ENCODE results near the gene RBM33.

Gene RBM33

GRCh38 chr7:155624412-155624811 is 20.0 kb upstream of the RBM33 start:
- no peak for DNase-seq (ENCODE audit: insufficient read length, low spot score)
- no peak for FAIRE-seq

- DNase-seq (ENCODE audit: insufficient read length, low spot score) (no peak), FAIRE-seq (no peak)
Measured at GRCh38 chr7:155625557-155625956, 18.9 kb upstream of the RBM33 start.

- DNase-seq (ENCODE audit: insufficient read length, low spot score) (no peak), FAIRE-seq (no peak)
Measured at GRCh38 chr7:155629171-155629570, 15.3 kb upstream of the RBM33 start.

- DNase-seq (ENCODE audit: insufficient read length, low spot score), result no peak
- no peak for FAIRE-seq
Measured at GRCh38 chr7:155631155-155631554, 13.3 kb upstream of the RBM33 start.

DNA sequence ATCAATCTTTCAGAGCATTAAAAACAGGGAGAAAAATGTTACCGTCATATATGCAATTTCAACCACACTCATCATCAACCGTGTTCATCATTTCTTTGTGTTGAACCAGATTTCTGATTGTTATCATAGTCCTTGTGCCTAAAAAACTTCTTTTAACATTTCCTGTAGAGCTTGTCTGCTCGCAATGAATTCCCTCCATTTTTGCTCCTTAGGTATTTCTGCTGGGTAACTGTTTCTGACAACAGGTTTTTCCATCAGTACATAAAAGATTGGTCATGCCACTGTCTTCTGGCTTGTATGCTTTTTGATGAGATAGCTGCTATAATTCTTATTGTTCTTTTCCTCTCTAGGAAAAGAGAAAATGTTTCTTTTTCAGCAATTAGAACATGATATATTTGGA is 8.6 kb upstream of the RBM33 start:
- DNase-seq (ENCODE audit: insufficient read length, low spot score) (no peak), FAIRE-seq (no peak)

GRCh38 chr7:155637155-155637554 is 7.3 kb upstream of the RBM33 start:
- DNase-seq (ENCODE audit: insufficient read length, low spot score) (no peak), FAIRE-seq (no peak)

DNA sequence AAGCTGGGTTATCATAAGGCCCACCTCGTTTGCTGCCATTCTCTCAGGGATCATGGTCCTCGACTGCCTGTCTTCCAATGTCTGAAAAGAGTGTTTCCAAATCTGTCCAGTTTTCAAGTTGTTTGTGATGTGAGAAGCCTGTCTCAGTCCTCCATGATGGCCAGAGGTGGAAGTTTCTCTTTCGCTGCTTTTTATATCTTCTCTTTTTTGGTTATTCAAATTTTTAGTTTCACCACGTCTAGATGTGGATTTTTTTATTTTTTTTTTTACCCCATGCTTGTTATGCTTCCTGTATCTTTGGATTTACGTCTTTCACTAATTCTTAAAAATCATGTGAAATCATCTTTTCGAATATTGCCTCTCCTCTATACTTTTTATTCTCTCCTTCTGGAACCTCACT is 6.1 kb upstream of the RBM33 start:
- FAIRE-seq, result no peak
- DNase-seq (ENCODE audit: insufficient read length, low spot score), result no peak

GRCh38 chr7:155639958-155640520 is 4.4 kb upstream of the RBM33 start:
- FAIRE-seq, result no peak
- DNase-seq (ENCODE audit: insufficient read length, low spot score), result no peak

- FAIRE-seq, result no peak
- no peak for DNase-seq (ENCODE audit: insufficient read length, low spot score)
Measured at GRCh38 chr7:155640629-155641028, 3.8 kb upstream of the RBM33 start.

GRCh38 chr7:155643804-155644177 is 670 bp upstream of the RBM33 start:
- FAIRE-seq (peak; percentile 4), DNase-seq (ENCODE audit: insufficient read length, low spot score) (peak; percentile 38)

DNA sequence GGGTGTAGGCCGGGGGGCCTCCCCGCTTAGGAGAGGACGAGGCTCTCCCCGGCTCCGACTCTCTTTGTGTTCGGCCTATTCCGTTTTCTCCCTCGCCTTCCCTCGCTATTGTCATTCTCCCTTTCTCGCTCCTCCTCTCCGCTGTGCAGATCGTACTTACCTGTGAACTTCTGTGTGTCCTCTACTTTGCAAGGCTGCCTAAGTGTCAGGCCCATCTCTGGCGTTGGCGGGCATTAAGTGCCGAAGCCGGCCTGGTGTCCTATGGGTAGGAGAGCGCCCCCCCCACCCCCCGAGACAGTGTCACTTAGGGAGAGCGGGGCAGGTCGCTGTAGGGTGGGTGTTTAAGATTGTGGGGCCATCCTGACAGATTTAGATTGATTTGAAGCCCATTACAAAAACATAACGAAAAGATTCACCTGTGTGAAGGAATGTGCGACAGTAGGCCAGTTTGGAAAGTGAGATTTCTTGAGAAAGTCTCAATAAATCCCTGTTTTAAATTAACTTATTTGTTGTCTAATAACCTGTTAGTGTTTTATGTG is 579 bp downstream of the RBM33 start:
- no peak for DNase-seq (ENCODE audit: insufficient read length, low spot score)
- peak; percentile 14 for FAIRE-seq

GRCh38 chr7:155645662-155646061 is 1.2 kb downstream of the RBM33 start:
- no peak for FAIRE-seq

GRCh38 chr7:155646669-155647068 is 2.2 kb downstream of the RBM33 start:
- FAIRE-seq (no peak), DNase-seq (ENCODE audit: insufficient read length, low spot score) (no peak)

More at GRCh38 chr7:155645662-155646061, 1.2 kb downstream of the RBM33 start:
- no peak for DNase-seq (ENCODE audit: insufficient read length, low spot score)

DNA sequence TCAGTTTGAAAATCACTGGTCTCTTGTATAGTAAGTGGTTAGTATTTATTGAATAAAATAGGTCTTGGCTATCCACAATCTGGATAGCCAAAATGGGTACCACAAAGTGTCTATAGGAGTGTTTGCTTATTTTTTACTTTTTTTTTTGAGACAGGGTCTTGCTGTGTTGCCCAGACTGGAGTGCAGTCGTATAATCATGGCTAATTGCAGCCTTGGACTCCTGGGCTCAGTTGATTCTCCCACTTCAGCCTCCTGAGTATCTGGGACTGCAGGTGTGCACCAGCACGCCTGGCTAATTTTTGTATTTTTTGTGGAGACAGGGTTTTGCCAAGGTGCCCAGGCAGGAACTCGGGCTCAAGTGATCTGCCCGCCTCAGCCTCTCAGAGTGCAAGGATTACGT is 2.8 kb downstream of the RBM33 start:
- FAIRE-seq, result no peak
- DNase-seq (ENCODE audit: insufficient read length, low spot score), result no peak

DNA sequence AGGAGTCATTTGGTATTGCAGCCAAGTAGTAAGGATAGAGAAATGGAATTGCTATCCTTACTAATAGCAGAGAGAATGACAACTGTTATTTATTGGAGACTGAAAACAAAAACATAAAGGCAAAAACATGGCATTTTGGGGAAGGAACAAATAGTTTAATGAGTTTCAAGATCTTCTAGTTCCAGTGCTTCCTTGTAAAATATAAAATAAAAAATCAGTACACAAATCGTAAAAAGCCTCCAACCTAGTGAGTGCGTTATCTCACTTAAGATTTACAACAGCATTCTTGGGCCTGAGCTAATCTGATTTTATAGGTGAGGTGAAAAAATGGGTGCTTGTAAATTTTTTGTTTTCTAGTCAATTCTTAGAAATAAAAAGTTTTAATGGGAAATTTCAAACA is 3.3 kb downstream of the RBM33 start:
- no peak for FAIRE-seq
- no peak for DNase-seq (ENCODE audit: insufficient read length, low spot score)

DNA sequence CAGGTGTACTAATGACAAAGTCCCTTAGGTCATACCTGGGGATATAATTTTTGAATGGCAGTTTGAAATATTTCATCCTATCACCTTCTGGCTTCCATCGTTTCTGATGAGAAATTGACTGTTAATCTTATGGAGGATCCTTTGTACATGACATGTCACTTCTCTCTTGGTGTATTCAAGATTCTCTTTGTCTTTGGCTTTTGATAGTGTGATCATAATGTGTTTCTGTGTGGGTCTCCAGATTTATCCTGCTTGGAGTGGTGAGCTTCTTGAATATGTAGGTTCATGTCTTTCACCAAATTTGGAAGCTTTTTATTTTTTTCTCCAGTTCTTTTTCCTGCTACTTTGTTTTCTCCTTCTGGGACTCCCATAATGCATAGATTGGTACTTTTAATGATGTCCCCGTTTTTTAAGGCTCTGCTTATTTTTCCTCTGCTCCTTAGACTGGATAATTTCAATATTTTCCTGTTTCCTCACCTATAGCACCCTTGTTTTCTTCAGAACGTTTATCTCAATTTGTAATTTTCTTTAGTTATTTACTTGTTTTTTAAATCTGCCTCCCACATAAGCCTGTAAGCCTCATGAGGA is 4.4 kb downstream of the RBM33 start:
- no peak for DNase-seq (ENCODE audit: insufficient read length, low spot score)
- no peak for FAIRE-seq

DNA sequence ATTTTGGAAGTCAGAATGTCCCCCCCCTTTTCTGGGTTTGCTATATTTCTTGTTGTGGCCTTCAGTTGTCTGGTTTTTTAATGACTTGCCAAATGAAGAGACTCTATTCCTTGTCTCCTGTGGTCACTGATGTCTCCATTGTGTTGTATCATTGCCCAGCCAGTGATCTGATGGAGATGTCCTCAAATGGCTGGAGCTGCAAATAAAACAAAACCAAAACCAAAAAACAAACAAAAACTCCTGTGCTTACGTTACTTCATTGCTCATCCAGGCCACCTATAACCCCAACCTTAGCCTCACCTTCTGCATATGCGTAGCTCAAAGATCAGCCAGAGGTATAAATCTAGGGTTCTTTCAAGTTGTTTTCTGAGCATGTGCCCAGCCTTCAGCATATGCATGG is 5.1 kb downstream of the RBM33 start:
- FAIRE-seq (no peak), DNase-seq (ENCODE audit: insufficient read length, low spot score) (no peak)

DNA sequence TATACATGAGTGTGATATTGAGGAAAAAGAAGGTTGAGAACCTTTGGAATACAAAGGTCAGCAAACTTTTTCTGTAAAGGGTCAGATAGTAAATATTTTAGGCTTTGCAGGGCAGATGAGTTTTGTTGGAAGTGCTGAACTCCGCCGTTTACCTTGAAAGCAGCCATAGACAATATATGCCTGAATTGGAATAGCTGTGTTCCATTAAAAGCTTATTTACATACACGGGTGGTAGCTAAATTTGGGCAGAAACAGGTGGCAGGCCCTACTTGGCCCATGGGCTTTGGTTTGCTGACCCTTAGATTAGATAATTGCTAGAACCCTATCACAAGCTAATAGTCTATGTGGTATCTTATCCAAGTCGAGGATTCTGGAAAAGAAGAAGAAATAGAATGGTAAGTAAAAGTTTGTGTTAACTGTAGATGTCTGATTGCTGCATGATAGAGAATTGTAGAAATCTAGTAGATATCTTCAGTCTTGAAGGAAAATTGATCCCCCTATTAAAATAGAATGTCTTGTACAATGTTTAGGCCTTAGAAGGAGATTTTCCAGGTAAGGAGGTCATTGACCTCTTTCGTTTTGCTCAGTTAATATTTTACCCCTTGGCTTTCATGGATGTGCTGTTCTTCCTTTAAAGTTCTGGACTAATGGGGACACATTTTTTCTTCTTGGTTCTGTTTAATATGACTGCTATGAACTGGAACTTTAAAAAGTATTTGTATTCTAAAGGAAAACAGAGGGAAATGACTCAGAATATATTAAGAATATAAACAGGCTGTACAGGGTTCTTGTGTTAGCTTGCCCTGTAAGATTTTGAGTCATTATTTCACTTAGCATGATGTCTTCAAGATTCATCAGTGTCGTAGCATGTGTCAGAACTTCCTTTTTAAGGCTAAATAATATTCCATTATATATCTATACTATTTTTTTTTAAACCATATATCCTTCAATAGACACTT is 8.0 kb downstream of the RBM33 start:
- no peak for DNase-seq (ENCODE audit: insufficient read length, low spot score)
- FAIRE-seq, result no peak

DNA sequence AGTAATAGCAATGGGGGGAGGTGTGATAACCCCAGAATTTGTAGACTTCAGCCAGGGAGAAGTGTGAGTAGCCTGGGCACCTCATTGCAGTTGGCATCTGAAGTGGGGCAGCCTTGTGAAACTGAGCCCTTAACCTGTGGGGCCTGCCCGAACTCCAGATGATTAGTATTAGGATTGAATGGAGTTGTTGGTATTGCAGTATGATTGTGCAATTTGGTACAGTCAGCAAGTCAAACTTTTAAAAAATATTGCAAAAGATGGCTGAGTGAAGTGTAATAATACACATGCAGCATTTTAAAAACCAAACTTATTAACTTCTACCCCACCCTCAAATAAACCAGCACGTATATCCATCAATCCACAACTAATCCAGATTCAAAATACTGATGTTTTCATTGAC is 9.3 kb downstream of the RBM33 start:
- FAIRE-seq (no peak), DNase-seq (ENCODE audit: insufficient read length, low spot score) (no peak)

- DNase-seq (ENCODE audit: insufficient read length, low spot score) (no peak), FAIRE-seq (no peak)
Measured at GRCh38 chr7:155656891-155657290, 12.4 kb downstream of the RBM33 start.

GRCh38 chr7:155660059-155660757 is 15.7 kb downstream of the RBM33 start:
- DNase-seq (ENCODE audit: insufficient read length, low spot score) (no peak), FAIRE-seq (peak; percentile 72)

Measured in GM19239 (cell line).